ENCODE measurements around the gene PRR16.

The PRR16 gene

GRCh38 chr5:120504057-120504456, 40.0 kb downstream of the PRR16 start:
- TF ChIP-seq CTCF (IDR thresholded peaks at IDR 0.05), result no peak
- Histone ChIP-seq H3K4me2 (ENCODE audit: low read length) (no peak overlapping the region), H3K4me3 (ENCODE audit: low read depth, low read length) (no peak overlapping the region), H3K27me3 (ENCODE audit: control insufficient read depth, insufficient read depth, low read length) (no peaks in the 10 kb centered on the region), H3K36me3 (ENCODE audit: control insufficient read depth, insufficient read depth, low read length) (no peaks in the 10 kb centered on the region), H3K4me1 (no peaks in the 10 kb centered on the region), H3K27ac (no peak overlapping the region), H3K9ac (no peak overlapping the region), H3K79me2 (no peaks in the 10 kb centered on the region), H2AFZ (no peak overlapping the region), H3K9me3 (ENCODE audit: control insufficient read depth, low read length) (no peaks in the 10 kb centered on the region)

- Histone ChIP-seq H3K9ac (no peak overlapping the region), H3K79me2 (no peaks in the 10 kb centered on the region), H3K9me3 (ENCODE audit: control insufficient read depth, low read length) (no peaks in the 10 kb centered on the region), H2AFZ (no peak overlapping the region), H3K4me3 (ENCODE audit: low read depth, low read length) (no peak overlapping the region), H3K4me2 (ENCODE audit: low read length) (no peak overlapping the region), H3K4me1 (no peaks in the 10 kb centered on the region), H3K27me3 (ENCODE audit: control insufficient read depth, insufficient read depth, low read length) (no peaks in the 10 kb centered on the region), H3K36me3 (ENCODE audit: control insufficient read depth, insufficient read depth, low read length) (no peaks in the 10 kb centered on the region), H3K27ac (no peak overlapping the region)
- TF ChIP-seq CTCF (IDR thresholded peaks at IDR 0.05), result no peak
Observed at GRCh38 chr5:120507197-120507596, 43.1 kb downstream of the PRR16 start.

GRCh38 chr5:120507800-120508463, 43.8 kb downstream of the PRR16 start:
- no peaks in the 10 kb centered on the region for H3K27me3 ChIP-seq (ENCODE audit: control insufficient read depth, insufficient read depth, low read length)
- H3K4me1 ChIP-seq, result no peaks in the 10 kb centered on the region
- no peak overlapping the region for H3K4me2 ChIP-seq (ENCODE audit: low read length)
- H3K79me2 ChIP-seq, result no peaks in the 10 kb centered on the region
- no peak overlapping the region for H3K9ac ChIP-seq
- H2AFZ ChIP-seq, result no peak overlapping the region
- H3K36me3 ChIP-seq (ENCODE audit: control insufficient read depth, insufficient read depth, low read length), result no peaks in the 10 kb centered on the region
- no peak overlapping the region for H3K4me3 ChIP-seq (ENCODE audit: low read depth, low read length)
- H3K27ac ChIP-seq, result no peak overlapping the region
- TF ChIP-seq CTCF (IDR thresholded peaks at IDR 0.05), result no peak
- H3K9me3 ChIP-seq (ENCODE audit: control insufficient read depth, low read length), result no peaks in the 10 kb centered on the region

- H3K79me2 ChIP-seq, result no peaks in the 10 kb centered on the region
- H3K4me1 ChIP-seq, result no peaks in the 10 kb centered on the region
- H3K9me3 ChIP-seq (ENCODE audit: control insufficient read depth, low read length), result no peaks in the 10 kb centered on the region
- H2AFZ ChIP-seq, result no peak overlapping the region
- no peak for TF ChIP-seq CTCF (IDR thresholded peaks at IDR 0.05)
- H3K9ac ChIP-seq, result no peak overlapping the region
- no peaks in the 10 kb centered on the region for H3K36me3 ChIP-seq (ENCODE audit: control insufficient read depth, insufficient read depth, low read length)
- no peak overlapping the region for H3K4me3 ChIP-seq (ENCODE audit: low read depth, low read length)
- H3K4me2 ChIP-seq (ENCODE audit: low read length), result no peak overlapping the region
- no peak overlapping the region for H3K27ac ChIP-seq
- H3K27me3 ChIP-seq (ENCODE audit: control insufficient read depth, insufficient read depth, low read length), result no peaks in the 10 kb centered on the region
Observed at GRCh38 chr5:120509053-120509452, 45.0 kb downstream of the PRR16 start.

- Histone ChIP-seq H3K27ac (no peak overlapping the region), H3K27me3 (ENCODE audit: control insufficient read depth, insufficient read depth, low read length) (no peaks in the 10 kb centered on the region), H3K36me3 (ENCODE audit: control insufficient read depth, insufficient read depth, low read length) (no peaks in the 10 kb centered on the region), H3K4me2 (ENCODE audit: low read length) (no peak overlapping the region), H3K9me3 (ENCODE audit: control insufficient read depth, low read length) (no peaks in the 10 kb centered on the region), H3K4me3 (ENCODE audit: low read depth, low read length) (no peak overlapping the region), H3K79me2 (no peaks in the 10 kb centered on the region), H2AFZ (no peak overlapping the region), H3K9ac (no peak overlapping the region), H3K4me1 (no peaks in the 10 kb centered on the region)
- no peak for TF ChIP-seq CTCF (IDR thresholded peaks at IDR 0.05)
Observed at GRCh38 chr5:120510098-120510637, 46.1 kb downstream of the PRR16 start.

Measured in parathyroid adenoma (tissue), 2 donors.